Activated T-helper 2 cell treated with anti-CD3 and anti-CD28 coated beads, Interferon-gamma antibody, Interleukin-2, Interleukin-4, amounts not matched to agents 10 μg/mL and 5 μg/mL and 100 μg/mL, durations not matched to agents 14 hours and 24 hours and 36 hours (primary cell): ENCODE data around the gene NUDT14. TPM values are rescaled to one million over a fixed set of nuclear protein-coding genes. Genes with fewer than 3 reads are reported as not detected.

Experiments
- DNase-seq: peaks from one replicate; pipeline ENCODE4 v3.0.0; 2021; ENCODE audit warnings: low spot score
- H3K27ac Mint-ChIP-seq: one replicate; pipeline ENCODE4 v1.8.0; 2021; ENCODE audit warnings: mixed read lengths
- H3K27me3 Mint-ChIP-seq: one replicate; pipeline ENCODE4 v1.8.0; 2021; ENCODE audit warnings: low read depth, mixed read lengths
- H3K36me3 Mint-ChIP-seq: one replicate; pipeline ENCODE4 v1.8.0; 2021; ENCODE audit warnings: low read depth, mixed read lengths
- H3K4me1 Mint-ChIP-seq: one replicate; pipeline ENCODE4 v1.8.0; 2021; ENCODE audit warnings: low read depth, mixed read lengths
- H3K4me3 Mint-ChIP-seq: one replicate; pipeline ENCODE4 v1.8.0; 2021; ENCODE audit warnings: low read depth, mild to moderate bottlenecking, moderate library complexity, mixed read lengths
- H3K9me3 Mint-ChIP-seq: one replicate; pipeline ENCODE4 v1.8.0; 2021; ENCODE audit warnings: mixed read lengths
- intact Hi-C: fragments of 100-400 bp; cut with micrococcal nuclease; formaldehyde crosslinking; loops from one replicate; pipeline ENCODE4 v1.15.1; 2023
- total RNA-seq: library from RNA; stranded (reverse); gene quantifications from 2 replicates; pipeline ENCODE4 v1.2.3, GENCODE V29; 2022

NUDT14 gene
- total RNA-seq, 1 donor from 2014 or later: 10.4 TPM

GRCh38 chr14:105146181-105146975, 34.7 kb downstream of the NUDT14 start:
- Mint-ChIP-seq H3K4me3 (no peak overlapping the region), H3K36me3 (no peaks in the 10 kb centered on the region), H3K9me3 (peaks cover 3% of the 10 kb centered on the region), H3K4me1 (no peaks in the 10 kb centered on the region), H3K27ac (no peak overlapping the region), H3K27me3 (no peaks in the 10 kb centered on the region)
- intact Hi-C loops: no loop called here
- DNase-seq: no peak

GRCh38 chr14:105145381-105146180, 35.5 kb downstream of the NUDT14 start:
- intact Hi-C loops: no loop called here
- H3K27me3 Mint-ChIP-seq: no peaks in the 10 kb centered on the region
- peaks cover 9% of the 10 kb centered on the region for H3K9me3 Mint-ChIP-seq
- no peak for DNase-seq
- H3K4me1 Mint-ChIP-seq: no peaks in the 10 kb centered on the region
- H3K4me3 Mint-ChIP-seq: no peak overlapping the region
- no peak overlapping the region for H3K27ac Mint-ChIP-seq
- H3K36me3 Mint-ChIP-seq: no peaks in the 10 kb centered on the region

GRCh38 chr14:105144666-105145380, 36.3 kb downstream of the NUDT14 start:
- Mint-ChIP-seq H3K4me1 (no peaks in the 10 kb centered on the region), H3K36me3 (peaks cover 3% of the 10 kb centered on the region), H3K4me3 (no peak overlapping the region), H3K9me3 (peaks cover 13% of the 10 kb centered on the region), H3K27me3 (no peaks in the 10 kb centered on the region), H3K27ac (no peak overlapping the region)
- intact Hi-C loops: no loop called here
- no peak for DNase-seq

- no peaks in the 10 kb centered on the region for H3K4me1 Mint-ChIP-seq
- H3K4me3 Mint-ChIP-seq: no peak overlapping the region
- intact Hi-C loops: no loop called here
- DNase-seq: no peak
- H3K36me3 Mint-ChIP-seq: peaks cover 3% of the 10 kb centered on the region
- no peak overlapping the region for H3K27ac Mint-ChIP-seq
- peaks cover 14% of the 10 kb centered on the region for H3K9me3 Mint-ChIP-seq
- H3K27me3 Mint-ChIP-seq: no peaks in the 10 kb centered on the region
Observed at GRCh38 chr14:105144026-105144665, 37.0 kb downstream of the NUDT14 start.

GRCh38 chr14:105143451-105144025, 37.6 kb downstream of the NUDT14 start:
- Mint-ChIP-seq H3K9me3 (peaks cover 14% of the 10 kb centered on the region), H3K27me3 (no peaks in the 10 kb centered on the region), H3K4me1 (no peaks in the 10 kb centered on the region), H3K27ac (no peak overlapping the region), H3K36me3 (peaks cover 3% of the 10 kb centered on the region), H3K4me3 (no peak overlapping the region)
- intact Hi-C loops: no loop called here
- DNase-seq: no peak

GRCh38 chr14:105142651-105143450, 38.3 kb downstream of the NUDT14 start:
- H3K4me1 Mint-ChIP-seq: no peaks in the 10 kb centered on the region
- H3K4me3 Mint-ChIP-seq: no peak overlapping the region
- H3K36me3 Mint-ChIP-seq: peaks cover 3% of the 10 kb centered on the region
- H3K9me3 Mint-ChIP-seq: peaks cover 14% of the 10 kb centered on the region
- intact Hi-C loops: no loop called here
- no peaks in the 10 kb centered on the region for H3K27me3 Mint-ChIP-seq
- DNase-seq: no peak
- H3K27ac Mint-ChIP-seq: no peak overlapping the region

- DNase-seq: no peak
- Mint-ChIP-seq H3K27ac (no peak overlapping the region), H3K4me3 (no peak overlapping the region), H3K4me1 (no peaks in the 10 kb centered on the region), H3K36me3 (peaks cover 3% of the 10 kb centered on the region), H3K27me3 (no peaks in the 10 kb centered on the region), H3K9me3 (peaks cover 14% of the 10 kb centered on the region)
- intact Hi-C loops: no loop called here
Observed at GRCh38 chr14:105141486-105142281, 39.4 kb downstream of the NUDT14 start.

GRCh38 chr14:105141026-105141425, 40.1 kb downstream of the NUDT14 start:
- Mint-ChIP-seq H3K9me3 (peaks cover 14% of the 10 kb centered on the region), H3K4me1 (no peaks in the 10 kb centered on the region), H3K27me3 (no peaks in the 10 kb centered on the region), H3K27ac (no peak overlapping the region), H3K36me3 (peaks cover 3% of the 10 kb centered on the region), H3K4me3 (no peak overlapping the region)
- no peak for DNase-seq
- intact Hi-C loops: no loop called here

GRCh38 chr14:105140581-105140980, 40.5 kb downstream of the NUDT14 start:
- peaks cover 3% of the 10 kb centered on the region for H3K36me3 Mint-ChIP-seq
- H3K4me1 Mint-ChIP-seq: no peaks in the 10 kb centered on the region
- no peaks in the 10 kb centered on the region for H3K27me3 Mint-ChIP-seq
- intact Hi-C loops: no loop called here
- no peak overlapping the region for H3K27ac Mint-ChIP-seq
- DNase-seq: no peak
- peaks cover 14% of the 10 kb centered on the region for H3K9me3 Mint-ChIP-seq
- H3K4me3 Mint-ChIP-seq: no peak overlapping the region

- H3K27me3 Mint-ChIP-seq: no peaks in the 10 kb centered on the region
- no peak overlapping the region for H3K27ac Mint-ChIP-seq
- peaks cover 3% of the 10 kb centered on the region for H3K36me3 Mint-ChIP-seq
- H3K9me3 Mint-ChIP-seq: peaks cover 14% of the 10 kb centered on the region
- no peak for DNase-seq
- intact Hi-C loops: no loop called here
- no peak overlapping the region for H3K4me3 Mint-ChIP-seq
- no peaks in the 10 kb centered on the region for H3K4me1 Mint-ChIP-seq
Observed at GRCh38 chr14:105139831-105140239, 41.3 kb downstream of the NUDT14 start.

- Mint-ChIP-seq H3K27ac (no peak overlapping the region), H3K4me3 (no peak overlapping the region), H3K27me3 (no peaks in the 10 kb centered on the region), H3K4me1 (no peaks in the 10 kb centered on the region), H3K36me3 (peaks cover 3% of the 10 kb centered on the region), H3K9me3 (peaks cover 14% of the 10 kb centered on the region)
- no peak for DNase-seq
- intact Hi-C loops: no loop called here
Observed at GRCh38 chr14:105139212-105139825, 41.8 kb downstream of the NUDT14 start.
